NOMO-1 (cell line): ENCODE measurements around the gene ZBTB8OS.
"Not testable (repeated sequence)": the region's sequence is repeated elsewhere in the genome, so short reads cannot be mapped to it uniquely, and the experiment has no call there.

Experiments used
- DNase-seq, 2 experiments: peaks; one replicate each; lab custom pipeline; 2025; ENCODE audit not compliant: unreplicated experiment in 2 of 2; lab: John Stamatoyannopoulos, UW

The ZBTB8OS gene

GRCh38 chr1:32650248-32650751 lies at the start of gene ZBTB8OS:
ZBTB8OS (minus strand) TSS chr1:32650550; CDS start chr1:32650529, 21 bp downstream.
- peak; percentile 96 to 98 for DNase-seq

- DNase-seq: not testable (repeated sequence)
Measured at GRCh38 chr1:32696996-32697395, 46.6 kb upstream of the ZBTB8OS start.

GRCh38 chr1:32696041-32696440 lies 45.7 kb upstream of the ZBTB8OS start:
- DNase-seq: no peak

- DNase-seq: no peak
Measured at GRCh38 chr1:32695098-32695904, 45.0 kb upstream of the ZBTB8OS start.

GRCh38 chr1:32693455-32694174 lies 43.3 kb upstream of the ZBTB8OS start:
- DNase-seq: no peak

GRCh38 chr1:32686387-32686786 lies 36.0 kb upstream of the ZBTB8OS start:
- no peak for DNase-seq

- no peak for DNase-seq
Measured at GRCh38 chr1:32685498-32685897, 35.1 kb upstream of the ZBTB8OS start.

GRCh38 chr1:32684167-32684811 lies 33.9 kb upstream of the ZBTB8OS start:
- DNase-seq: no peak

GRCh38 chr1:32683397-32683796 lies 33.0 kb upstream of the ZBTB8OS start:
- no peak for DNase-seq

- DNase-seq: no peak
Measured at GRCh38 chr1:32681999-32682398, 31.6 kb upstream of the ZBTB8OS start.

- DNase-seq: no peak
Measured at GRCh38 chr1:32681509-32681908, 31.2 kb upstream of the ZBTB8OS start.

- DNase-seq: no peak
Measured at GRCh38 chr1:32680642-32681041, 30.3 kb upstream of the ZBTB8OS start.

- DNase-seq: not testable (repeated sequence)
Measured at GRCh38 chr1:32679993-32680392, 29.6 kb upstream of the ZBTB8OS start.

GRCh38 chr1:32676945-32677344 lies 26.6 kb upstream of the ZBTB8OS start:
- no peak for DNase-seq

GRCh38 chr1:32668716-32669115 lies 18.4 kb upstream of the ZBTB8OS start:
- not testable (repeated sequence) for DNase-seq

- DNase-seq: no peak
Measured at GRCh38 chr1:32666901-32667566, 16.7 kb upstream of the ZBTB8OS start.

GRCh38 chr1:32665915-32666314 lies 15.6 kb upstream of the ZBTB8OS start:
- no peak for DNase-seq

GRCh38 chr1:32659581-32659980 lies 9.2 kb upstream of the ZBTB8OS start:
- DNase-seq: no peak

- DNase-seq: no peak
Measured at GRCh38 chr1:32652244-32652962, 2.1 kb upstream of the ZBTB8OS start.

- peak; percentile 31 to 42 for DNase-seq
Measured at GRCh38 chr1:32651461-32652073, 1.2 kb upstream of the ZBTB8OS start.
